HG03460 (cell line): ENCODE results near the gene GIMAP8.

Experiments
- ATAC-seq: cut with Tn5 transposase; IDR thresholded peaks from one replicate; pipeline ENCODE4 v1.9.1; 2021; ENCODE audit not compliant: unreplicated experiment

The GIMAP8 gene

GRCh38 chr7:150410680-150411346 lies 39.6 kb upstream of the GIMAP8 start:
- no peak for ATAC-seq

DNA sequence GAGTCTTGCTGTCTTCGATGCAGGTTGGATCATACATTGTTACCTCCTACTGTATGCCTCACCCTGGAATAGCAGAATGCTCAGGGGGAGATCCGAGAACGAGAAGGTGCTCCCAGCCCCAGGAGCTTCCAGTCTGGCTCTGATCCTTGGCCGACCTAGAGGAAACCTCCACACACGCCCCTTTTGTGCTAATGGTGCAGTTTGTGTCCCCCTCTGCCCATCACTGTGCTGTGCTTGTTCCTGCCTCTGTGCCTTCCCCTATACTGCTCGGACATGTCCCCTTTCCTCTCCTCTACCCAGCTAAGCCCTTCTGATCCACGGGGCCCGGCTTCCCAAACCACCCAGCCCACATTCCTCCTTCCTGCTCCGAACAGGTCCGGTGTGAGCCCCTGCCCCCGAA lies 38.8 kb upstream of the GIMAP8 start:
- no peak for ATAC-seq

DNA sequence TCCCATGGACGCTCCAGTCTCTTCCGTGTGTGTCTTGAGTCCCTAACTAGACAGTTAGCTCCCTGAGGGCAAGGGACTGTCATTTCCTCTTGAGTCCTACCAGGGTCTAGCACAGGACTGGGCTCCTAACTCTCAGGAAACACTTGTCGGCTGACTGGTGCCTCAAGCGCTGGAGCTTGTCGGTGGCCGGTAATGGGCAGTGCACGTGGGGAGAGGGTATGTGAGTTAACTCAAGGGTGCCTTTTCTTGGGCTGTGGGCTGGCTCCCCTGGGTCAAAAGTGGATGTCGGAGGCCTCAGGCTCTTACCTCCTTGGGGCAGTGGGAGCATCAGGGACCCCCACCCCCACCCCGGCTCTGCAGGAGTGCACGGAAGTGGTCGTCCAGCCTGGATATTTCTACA lies 38.4 kb upstream of the GIMAP8 start:
- ATAC-seq, result no peak

- no peak for ATAC-seq
Observed at GRCh38 chr7:150412518-150413488, 37.6 kb upstream of the GIMAP8 start.

- no peak for ATAC-seq
Observed at GRCh38 chr7:150413640-150414081, 36.8 kb upstream of the GIMAP8 start.

- no peak for ATAC-seq
Observed at GRCh38 chr7:150415161-150416153, 35.0 kb upstream of the GIMAP8 start.

DNA sequence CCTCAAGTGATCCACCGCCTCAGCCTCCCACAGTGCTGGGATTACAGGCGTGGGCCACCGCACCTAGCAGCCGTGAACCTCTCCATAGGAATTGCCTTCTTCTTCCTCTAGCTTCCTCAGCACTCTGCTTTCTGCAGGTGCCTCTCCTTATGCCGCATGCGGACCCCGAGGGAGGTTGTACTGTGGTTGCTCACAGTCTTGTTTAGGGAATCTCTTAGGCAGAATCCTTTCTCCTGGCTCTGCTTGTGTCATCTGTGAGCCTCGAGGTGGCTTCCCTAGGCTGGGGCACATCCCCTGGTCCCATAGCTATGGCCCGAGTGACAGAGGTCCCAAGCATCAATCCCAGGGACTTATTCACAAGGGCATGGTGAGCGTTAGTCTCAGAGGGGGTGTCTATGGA lies 33.2 kb upstream of the GIMAP8 start:
- no peak for ATAC-seq

GRCh38 chr7:150417863-150418262 lies 32.6 kb upstream of the GIMAP8 start:
- ATAC-seq, result no peak

- no peak for ATAC-seq
Observed at GRCh38 chr7:150420242-150420641, 30.2 kb upstream of the GIMAP8 start.

DNA sequence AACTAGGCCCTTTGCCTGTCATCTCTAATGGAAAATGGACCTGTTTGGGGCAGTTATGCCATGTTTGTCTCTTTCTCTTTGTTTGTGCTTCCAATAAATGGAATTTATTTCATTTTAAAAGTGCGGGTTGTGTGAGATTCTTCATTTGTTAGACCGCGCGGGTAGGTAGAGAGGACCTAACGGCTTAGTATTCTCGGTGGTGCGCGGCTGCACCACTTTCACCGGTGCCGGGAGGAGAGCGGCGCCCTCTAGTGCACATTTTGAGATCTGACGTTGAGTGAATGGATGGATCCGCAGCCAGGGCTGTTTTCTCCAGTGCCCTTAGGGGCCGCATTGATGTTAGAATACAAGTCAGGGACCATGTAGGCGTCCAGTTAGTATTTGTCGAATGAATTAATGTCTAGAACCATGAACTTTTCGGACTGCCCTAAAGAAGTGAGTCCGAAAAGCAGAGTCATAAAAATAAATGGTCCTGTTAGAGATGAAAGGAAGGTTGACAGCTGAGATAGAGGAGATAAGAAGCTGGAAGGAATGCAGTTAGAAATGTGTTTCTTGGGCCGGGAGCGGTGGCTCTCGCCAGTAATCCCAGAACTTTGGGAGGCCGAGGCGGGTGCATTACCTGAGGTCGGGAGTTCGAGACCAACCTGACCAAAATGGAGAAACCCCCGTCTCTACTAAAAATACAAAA lies 29.3 kb upstream of the GIMAP8 start:
- peak; percentile 95 for ATAC-seq

GRCh38 chr7:150421831-150422230 lies 28.6 kb upstream of the GIMAP8 start:
- no peak for ATAC-seq

DNA sequence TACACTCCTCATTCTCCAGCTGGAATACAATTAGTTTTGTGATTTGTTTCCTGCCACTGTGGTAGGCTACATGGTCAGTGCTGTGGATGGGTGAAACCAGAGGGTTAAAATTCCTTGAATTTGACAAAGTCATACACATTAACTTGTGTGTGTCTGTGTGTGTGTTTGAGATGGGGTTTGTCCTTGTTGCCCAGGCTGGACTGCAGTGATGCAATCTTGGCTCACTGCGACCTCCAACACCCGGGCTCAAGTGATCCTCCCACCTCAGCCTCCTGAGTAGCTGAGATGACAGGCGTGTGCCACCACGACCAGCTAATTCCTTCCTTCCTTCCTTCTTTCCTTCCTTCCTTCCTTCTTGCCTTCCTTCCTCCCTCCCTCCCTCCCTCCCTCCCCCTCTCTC lies 24.8 kb upstream of the GIMAP8 start:
- ATAC-seq, result no peak

DNA sequence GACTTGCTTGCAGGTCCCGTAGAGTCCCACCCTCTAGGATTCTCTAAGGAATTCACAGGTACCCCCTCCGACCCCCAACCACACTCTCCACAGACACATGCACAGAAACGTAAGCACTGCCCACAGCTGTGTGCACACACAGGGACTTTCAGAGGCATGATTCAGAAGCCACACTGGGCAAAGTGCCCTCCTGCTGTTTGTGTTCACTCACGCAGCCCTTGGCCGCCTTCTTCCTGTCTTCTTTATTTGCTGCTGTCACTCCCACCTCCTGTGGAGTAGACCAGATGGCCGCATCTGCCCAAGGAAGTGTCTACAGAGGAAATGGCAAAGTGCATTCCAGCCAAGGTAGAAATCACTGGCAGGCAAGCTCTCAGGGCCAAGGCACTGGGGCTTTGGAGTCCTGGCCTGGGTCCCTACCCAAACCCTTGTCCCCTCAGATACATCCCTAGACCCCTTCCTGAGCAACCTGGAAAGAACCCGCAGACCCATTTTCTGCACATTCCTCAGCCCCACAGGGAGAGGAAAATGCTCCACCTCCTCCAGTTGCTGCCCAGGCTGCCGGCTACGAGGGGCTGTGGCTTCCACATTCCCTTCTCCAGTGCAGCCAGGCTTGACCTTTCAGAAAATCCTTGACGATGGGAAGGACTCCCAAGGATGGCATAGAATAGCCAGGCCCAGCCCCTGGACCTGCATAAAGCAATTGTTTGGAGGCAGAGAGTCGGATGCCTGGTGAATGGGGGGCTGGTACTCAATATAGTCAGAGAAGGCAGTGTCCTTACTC lies 21.6 kb upstream of the GIMAP8 start:
- peak; percentile 70 for ATAC-seq

- ATAC-seq, result no peak
Observed at GRCh38 chr7:150429699-150430098, 20.7 kb upstream of the GIMAP8 start.

GRCh38 chr7:150430465-150431085 lies 19.9 kb upstream of the GIMAP8 start:
- ATAC-seq, result no peak

- no peak for ATAC-seq
Observed at GRCh38 chr7:150431839-150432658, 18.4 kb upstream of the GIMAP8 start.

DNA sequence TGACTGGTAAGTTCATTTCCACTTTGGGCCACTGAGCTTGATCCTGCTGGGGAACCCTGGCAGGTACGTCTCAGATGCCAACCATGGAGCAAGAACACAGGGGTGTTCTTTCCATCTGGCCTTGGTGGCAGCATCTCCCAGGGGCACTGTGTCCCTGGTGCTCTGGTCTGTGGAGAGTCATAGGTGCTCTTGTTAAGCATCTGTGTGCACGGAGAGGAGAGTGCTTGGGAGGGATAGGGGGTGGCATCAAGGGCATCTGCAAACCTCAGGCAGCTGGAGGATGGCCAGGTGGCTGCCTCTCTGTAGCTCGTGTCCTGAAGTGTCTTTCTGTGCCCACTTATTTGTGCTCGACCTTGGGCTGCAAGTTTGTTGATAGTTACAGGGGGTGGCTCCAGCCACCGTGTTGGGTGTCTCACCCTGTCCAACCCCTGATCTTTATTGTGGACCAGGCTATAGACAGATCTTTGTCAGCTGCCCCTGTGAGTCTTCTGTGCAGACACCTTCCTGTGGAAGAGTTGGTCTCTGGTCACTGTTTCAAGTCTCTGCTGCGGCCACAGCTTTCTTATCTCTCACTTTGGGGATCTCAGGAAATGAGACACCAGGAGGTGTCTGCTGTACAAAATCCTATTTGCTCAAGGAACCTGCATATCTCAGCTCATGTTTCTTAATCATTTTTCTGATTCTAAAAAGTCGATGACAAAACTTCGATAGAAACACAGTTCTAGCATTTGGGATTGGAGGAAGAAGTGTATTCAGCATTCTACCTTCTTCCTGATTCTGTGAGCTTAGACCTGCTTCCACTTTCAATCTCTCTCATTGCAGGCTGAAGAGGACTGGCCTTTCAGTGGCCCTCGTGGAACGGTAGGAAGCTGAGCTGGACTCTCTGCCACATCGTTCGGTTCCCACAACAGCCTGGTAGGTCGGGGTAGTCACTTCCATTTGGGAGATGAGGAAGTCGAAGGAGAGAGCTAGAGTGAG lies 17.2 kb upstream of the GIMAP8 start:
- no peak for ATAC-seq
